ENCODE results near the gene ERCC6L2.

The ERCC6L2 gene

DNA sequence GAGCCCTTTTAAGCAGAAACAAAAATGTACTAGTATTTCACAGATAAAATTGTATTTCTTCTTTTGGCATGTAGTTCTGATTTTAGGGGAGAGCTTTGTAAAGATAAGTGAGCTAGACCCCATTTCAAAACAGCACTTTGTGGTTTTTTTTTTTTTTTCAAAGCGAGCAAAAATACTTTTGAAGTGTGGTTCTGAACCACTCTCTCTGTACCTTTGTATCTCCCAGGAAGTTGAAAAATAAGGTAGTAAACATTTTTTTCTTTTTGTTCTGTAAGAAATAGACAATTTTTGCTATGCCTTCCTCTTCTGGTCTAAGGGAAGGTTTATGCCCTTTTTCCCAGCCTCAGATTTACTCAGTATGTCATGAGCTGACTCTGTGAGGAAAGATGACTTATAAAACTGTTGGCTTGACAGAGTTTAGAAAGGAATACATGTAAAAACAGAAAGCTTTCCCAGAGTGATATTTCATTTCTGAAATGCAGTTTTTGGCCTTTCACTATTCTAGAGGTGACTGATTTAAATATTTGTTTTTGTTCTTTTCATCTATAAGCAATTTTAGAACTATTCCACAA lies 12.5 kb downstream of the ERCC6L2 start:
- Histone ChIP-seq H3K27ac (ENCODE audit: insufficient read depth, low read length, poor library complexity, severe bottlenecking) (peak overlapping the region; percentile 43), H3K9me3 (ENCODE audit: control insufficient read depth, low read length) (no peaks in the 10 kb centered on the region), H3K4me1 (ENCODE audit: control insufficient read depth, insufficient read depth, low read length, poor library complexity, severe bottlenecking) (peaks cover 21% of the 10 kb centered on the region), H3K36me3 (ENCODE audit: control insufficient read depth, insufficient read depth, low read length) (no peaks in the 10 kb centered on the region), H3K4me3 (ENCODE audit: insufficient read depth, low read depth, low read length, poor library complexity, severe bottlenecking) (peak overlapping the region; percentile 6), H3K27me3 (replicated peaks; ENCODE audit: control insufficient read depth, insufficient read depth, low read length, poor library complexity, severe bottlenecking) (no peaks in the 10 kb centered on the region)
- DNase-seq = no peak

- Histone ChIP-seq H3K27me3 (replicated peaks; ENCODE audit: control insufficient read depth, insufficient read depth, low read length, poor library complexity, severe bottlenecking) (no peaks in the 10 kb centered on the region), H3K4me3 (ENCODE audit: insufficient read depth, low read depth, low read length, poor library complexity, severe bottlenecking) (no peak overlapping the region), H3K36me3 (ENCODE audit: control insufficient read depth, insufficient read depth, low read length) (no peaks in the 10 kb centered on the region), H3K4me1 (ENCODE audit: control insufficient read depth, insufficient read depth, low read length, poor library complexity, severe bottlenecking) (peaks cover 21% of the 10 kb centered on the region), H3K27ac (ENCODE audit: insufficient read depth, low read length, poor library complexity, severe bottlenecking) (no peak overlapping the region), H3K9me3 (ENCODE audit: control insufficient read depth, low read length) (no peaks in the 10 kb centered on the region)
- no peak for DNase-seq
Observed at GRCh38 chr9:95890594-95890993, 15.1 kb downstream of the ERCC6L2 start.

DNA sequence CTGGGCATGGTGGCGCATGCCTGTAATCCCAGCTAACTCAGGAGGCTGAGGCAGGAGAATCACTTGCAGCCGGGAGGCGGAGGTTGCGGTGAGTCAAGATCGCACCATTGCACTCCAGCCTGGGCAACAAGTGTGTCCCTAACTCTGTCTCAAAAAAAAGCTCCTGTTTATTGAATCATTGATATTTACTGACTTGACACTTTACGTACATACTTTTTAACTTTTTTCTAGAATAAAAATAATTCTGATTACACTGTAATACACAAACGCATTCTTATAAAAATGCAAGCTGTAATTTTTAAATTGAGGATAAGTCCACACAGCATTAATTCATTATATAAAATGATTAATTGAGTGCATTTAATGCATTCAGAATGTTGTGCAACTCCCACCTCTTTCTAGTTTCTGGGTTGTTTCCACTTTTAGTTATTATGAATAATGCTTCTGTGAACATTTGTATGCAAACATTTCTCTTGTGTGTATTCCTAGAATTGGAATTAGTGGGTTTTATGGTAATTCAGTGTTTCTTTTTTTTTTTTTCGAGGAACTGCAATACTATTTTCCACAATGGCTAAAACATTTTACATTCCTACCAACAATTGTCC lies 15.7 kb downstream of the ERCC6L2 start:
- H3K36me3 ChIP-seq (ENCODE audit: control insufficient read depth, insufficient read depth, low read length) = no peaks in the 10 kb centered on the region
- no peak overlapping the region for H3K4me3 ChIP-seq (ENCODE audit: insufficient read depth, low read depth, low read length, poor library complexity, severe bottlenecking)
- no peak overlapping the region for H3K27ac ChIP-seq (ENCODE audit: insufficient read depth, low read length, poor library complexity, severe bottlenecking)
- no peaks in the 10 kb centered on the region for H3K27me3 ChIP-seq (replicated peaks; ENCODE audit: control insufficient read depth, insufficient read depth, low read length, poor library complexity, severe bottlenecking)
- DNase-seq = no peak
- H3K9me3 ChIP-seq (ENCODE audit: control insufficient read depth, low read length) = no peaks in the 10 kb centered on the region
- peaks cover 21% of the 10 kb centered on the region for H3K4me1 ChIP-seq (ENCODE audit: control insufficient read depth, insufficient read depth, low read length, poor library complexity, severe bottlenecking)

DNA sequence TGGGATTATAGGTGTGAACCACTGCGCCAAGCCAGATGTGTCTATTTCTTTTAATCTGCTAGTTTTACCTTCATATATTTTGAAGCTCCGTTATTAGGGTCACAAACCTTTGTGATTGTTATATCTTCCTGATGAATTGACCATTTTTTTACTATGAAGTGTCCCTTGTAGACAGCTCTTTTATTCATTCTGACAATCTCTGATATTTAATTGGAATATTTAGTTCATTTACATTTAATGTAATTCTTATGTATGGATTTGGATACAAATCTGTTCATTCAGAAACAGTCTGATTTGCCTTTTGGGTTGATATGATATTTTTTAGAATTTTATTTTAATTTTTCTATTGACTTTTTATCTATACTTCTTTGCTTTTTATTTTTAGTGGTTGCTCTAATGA lies 17.2 kb downstream of the ERCC6L2 start:
- DNase-seq = no peak

DNA sequence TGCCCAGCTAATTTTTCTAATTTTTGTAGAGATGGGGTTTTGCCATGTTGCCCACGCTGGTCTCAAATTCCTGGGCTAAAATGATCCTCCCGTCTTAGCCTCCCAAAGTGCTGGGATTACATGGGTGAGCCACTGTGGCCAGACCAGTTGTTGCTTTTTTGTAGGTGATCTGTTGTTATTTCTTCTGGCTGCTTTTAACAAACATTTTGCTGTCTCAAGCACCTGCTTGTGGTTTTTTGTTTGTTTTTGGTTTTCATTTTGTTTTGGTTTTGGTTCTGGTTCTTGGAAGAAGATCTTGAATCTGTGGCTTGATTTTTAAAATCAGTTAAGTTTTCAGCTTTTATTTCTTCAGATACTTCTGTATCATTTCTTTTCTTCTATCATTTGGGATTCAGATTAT lies 21.1 kb downstream of the ERCC6L2 start:
- no peak overlapping the region for H3K4me3 ChIP-seq (ENCODE audit: insufficient read depth, low read depth, low read length, poor library complexity, severe bottlenecking)
- H3K27me3 ChIP-seq (replicated peaks; ENCODE audit: control insufficient read depth, insufficient read depth, low read length, poor library complexity, severe bottlenecking) = no peaks in the 10 kb centered on the region
- DNase-seq = no peak
- H3K36me3 ChIP-seq (ENCODE audit: control insufficient read depth, insufficient read depth, low read length) = no peaks in the 10 kb centered on the region
- no peaks in the 10 kb centered on the region for H3K4me1 ChIP-seq (ENCODE audit: control insufficient read depth, insufficient read depth, low read length, poor library complexity, severe bottlenecking)
- H3K9me3 ChIP-seq (ENCODE audit: control insufficient read depth, low read length) = no peaks in the 10 kb centered on the region
- no peak overlapping the region for H3K27ac ChIP-seq (ENCODE audit: insufficient read depth, low read length, poor library complexity, severe bottlenecking)

More for the DNA sequence above, 17.2 kb downstream of the ERCC6L2 start:
- Histone ChIP-seq H3K4me1 (ENCODE audit: control insufficient read depth, insufficient read depth, low read length, poor library complexity, severe bottlenecking) (peaks cover 14% of the 10 kb centered on the region), H3K27me3 (replicated peaks; ENCODE audit: control insufficient read depth, insufficient read depth, low read length, poor library complexity, severe bottlenecking) (no peaks in the 10 kb centered on the region), H3K36me3 (ENCODE audit: control insufficient read depth, insufficient read depth, low read length) (no peaks in the 10 kb centered on the region), H3K4me3 (ENCODE audit: insufficient read depth, low read depth, low read length, poor library complexity, severe bottlenecking) (no peak overlapping the region), H3K9me3 (ENCODE audit: control insufficient read depth, low read length) (no peaks in the 10 kb centered on the region), H3K27ac (ENCODE audit: insufficient read depth, low read length, poor library complexity, severe bottlenecking) (no peak overlapping the region)

DNA sequence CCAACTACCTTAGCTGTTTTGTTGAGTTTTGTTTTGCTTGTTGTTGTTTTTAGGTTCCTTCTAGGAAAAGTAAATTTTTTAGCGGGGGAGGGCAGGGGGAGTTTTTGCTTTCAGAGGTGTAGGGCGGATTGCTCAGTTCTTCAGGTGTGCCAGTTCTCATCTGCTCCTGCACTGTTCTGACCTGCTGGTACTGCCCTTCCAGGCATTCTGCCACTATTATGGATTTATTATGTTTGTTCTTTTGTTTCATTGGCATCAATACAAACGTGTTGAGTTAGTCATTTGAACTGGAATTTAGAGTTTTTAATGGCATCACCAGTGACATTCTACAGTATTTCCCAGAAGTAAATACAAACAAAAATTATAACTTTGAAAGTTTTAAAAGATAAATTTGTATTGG lies 26.0 kb downstream of the ERCC6L2 start:
- Histone ChIP-seq H3K4me1 (ENCODE audit: control insufficient read depth, insufficient read depth, low read length, poor library complexity, severe bottlenecking) (no peaks in the 10 kb centered on the region), H3K27me3 (replicated peaks; ENCODE audit: control insufficient read depth, insufficient read depth, low read length, poor library complexity, severe bottlenecking) (no peaks in the 10 kb centered on the region), H3K9me3 (ENCODE audit: control insufficient read depth, low read length) (no peaks in the 10 kb centered on the region), H3K4me3 (ENCODE audit: insufficient read depth, low read depth, low read length, poor library complexity, severe bottlenecking) (no peak overlapping the region), H3K36me3 (ENCODE audit: control insufficient read depth, insufficient read depth, low read length) (no peaks in the 10 kb centered on the region), H3K27ac (ENCODE audit: insufficient read depth, low read length, poor library complexity, severe bottlenecking) (no peak overlapping the region)
- DNase-seq = no peak

DNA sequence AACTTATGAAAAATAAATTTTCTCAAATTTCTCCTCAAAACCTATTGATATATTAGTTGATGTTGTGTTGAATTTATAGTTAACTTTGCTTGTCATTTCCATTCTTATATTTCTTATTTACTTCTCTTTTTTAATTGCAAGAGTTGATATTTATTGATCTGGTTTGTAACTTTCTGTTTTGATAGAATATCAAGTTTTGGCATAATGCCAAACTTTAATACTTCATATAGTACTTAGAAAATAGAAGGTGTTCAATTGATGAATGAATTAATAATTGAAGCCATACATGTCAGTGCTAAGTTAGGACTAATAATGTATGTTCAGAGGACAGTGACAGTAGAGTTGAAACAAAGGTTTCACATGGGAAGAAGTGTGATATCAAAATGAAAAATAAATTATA lies 27.9 kb downstream of the ERCC6L2 start:
- Histone ChIP-seq H3K9me3 (ENCODE audit: control insufficient read depth, low read length) (no peaks in the 10 kb centered on the region), H3K27ac (ENCODE audit: insufficient read depth, low read length, poor library complexity, severe bottlenecking) (no peak overlapping the region), H3K27me3 (replicated peaks; ENCODE audit: control insufficient read depth, insufficient read depth, low read length, poor library complexity, severe bottlenecking) (no peaks in the 10 kb centered on the region), H3K4me1 (ENCODE audit: control insufficient read depth, insufficient read depth, low read length, poor library complexity, severe bottlenecking) (no peaks in the 10 kb centered on the region), H3K36me3 (ENCODE audit: control insufficient read depth, insufficient read depth, low read length) (no peaks in the 10 kb centered on the region), H3K4me3 (ENCODE audit: insufficient read depth, low read depth, low read length, poor library complexity, severe bottlenecking) (no peak overlapping the region)
- no peak for DNase-seq

- Histone ChIP-seq H3K9me3 (ENCODE audit: control insufficient read depth, low read length) (no peaks in the 10 kb centered on the region), H3K4me1 (ENCODE audit: control insufficient read depth, insufficient read depth, low read length, poor library complexity, severe bottlenecking) (no peaks in the 10 kb centered on the region), H3K36me3 (ENCODE audit: control insufficient read depth, insufficient read depth, low read length) (no peaks in the 10 kb centered on the region), H3K27ac (ENCODE audit: insufficient read depth, low read length, poor library complexity, severe bottlenecking) (no peak overlapping the region), H3K27me3 (replicated peaks; ENCODE audit: control insufficient read depth, insufficient read depth, low read length, poor library complexity, severe bottlenecking) (no peaks in the 10 kb centered on the region), H3K4me3 (ENCODE audit: insufficient read depth, low read depth, low read length, poor library complexity, severe bottlenecking) (no peak overlapping the region)
- no peak for DNase-seq
Observed at GRCh38 chr9:95907794-95908193, 32.3 kb downstream of the ERCC6L2 start.

DNA sequence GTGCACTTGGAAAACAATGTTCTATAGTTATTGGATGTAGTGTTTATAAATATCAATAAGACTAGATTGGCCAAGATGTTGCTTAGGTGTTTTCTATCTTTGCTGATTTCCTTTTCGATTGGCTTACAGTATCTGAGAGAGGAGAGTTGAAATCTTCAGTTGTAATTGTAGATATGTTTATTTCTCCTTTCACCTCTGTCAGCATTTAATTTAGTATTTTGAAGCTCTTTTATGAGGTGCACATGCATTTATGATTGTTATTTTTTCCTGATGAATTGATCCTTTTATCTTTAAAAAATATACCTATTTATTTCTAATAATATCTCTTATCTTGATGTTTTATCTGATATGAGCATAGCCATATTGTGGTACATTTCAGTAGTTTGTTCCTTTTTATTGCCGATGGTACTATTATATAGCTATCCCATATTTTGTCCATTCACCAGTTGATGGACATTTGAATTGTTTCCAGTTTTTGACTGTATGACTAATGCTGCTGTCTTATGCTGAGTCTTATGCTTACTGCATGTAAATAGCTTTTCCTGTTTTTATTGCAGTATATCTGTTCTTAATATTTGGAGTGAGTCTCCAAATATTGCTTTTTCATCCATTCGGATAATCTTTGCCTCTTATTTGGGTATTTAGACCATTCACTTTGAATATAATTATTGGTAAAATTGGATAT lies 34.7 kb downstream of the ERCC6L2 start:
- Histone ChIP-seq H3K27ac (ENCODE audit: insufficient read depth, low read length, poor library complexity, severe bottlenecking) (no peak overlapping the region), H3K27me3 (replicated peaks; ENCODE audit: control insufficient read depth, insufficient read depth, low read length, poor library complexity, severe bottlenecking) (no peaks in the 10 kb centered on the region), H3K4me3 (ENCODE audit: insufficient read depth, low read depth, low read length, poor library complexity, severe bottlenecking) (no peak overlapping the region), H3K9me3 (ENCODE audit: control insufficient read depth, low read length) (no peaks in the 10 kb centered on the region), H3K4me1 (ENCODE audit: control insufficient read depth, insufficient read depth, low read length, poor library complexity, severe bottlenecking) (no peaks in the 10 kb centered on the region), H3K36me3 (ENCODE audit: control insufficient read depth, insufficient read depth, low read length) (no peaks in the 10 kb centered on the region)
- no peak for DNase-seq

- H3K27me3 ChIP-seq (replicated peaks; ENCODE audit: control insufficient read depth, insufficient read depth, low read length, poor library complexity, severe bottlenecking) = no peaks in the 10 kb centered on the region
Observed at GRCh38 chr9:95910770-95911340, 35.4 kb downstream of the ERCC6L2 start.

More at GRCh38 chr9:95910770-95911340, 35.4 kb downstream of the ERCC6L2 start:
- H3K27ac ChIP-seq (ENCODE audit: insufficient read depth, low read length, poor library complexity, severe bottlenecking) = no peak overlapping the region
- peaks cover 4% of the 10 kb centered on the region for H3K36me3 ChIP-seq (ENCODE audit: control insufficient read depth, insufficient read depth, low read length)
- DNase-seq = no peak
- no peaks in the 10 kb centered on the region for H3K9me3 ChIP-seq (ENCODE audit: control insufficient read depth, low read length)
- no peaks in the 10 kb centered on the region for H3K4me1 ChIP-seq (ENCODE audit: control insufficient read depth, insufficient read depth, low read length, poor library complexity, severe bottlenecking)
- H3K4me3 ChIP-seq (ENCODE audit: insufficient read depth, low read depth, low read length, poor library complexity, severe bottlenecking) = no peak overlapping the region

Data from effector memory CD4-positive, alpha-beta T cell (primary cell).